ENCODE results near the gene IL5RA. TPM values are rescaled to one million over a fixed set of nuclear protein-coding genes. Genes with fewer than 3 reads are reported as not detected.

The IL5RA gene
- total RNA-seq = not detected in 2 replicates

GRCh38 chr3:3110299-3110630 is at the start of gene IL5RA:
Gene IL5RA (minus strand): TSS chr3:3110374. CDS start chr3:3104984, 5,390 bp downstream.

GRCh38 chr3:3126477-3127431 is 16.6 kb upstream of the IL5RA start, which contains the start of gene TRNT1:
Gene TRNT1 (plus strand): TSS chr3:3126940. CDS start chr3:3129041, 2,101 bp downstream.

Other genes with a start within 250 kb of the IL5RA start
- gene TRNT1, start 16.6 kb upstream of the IL5RA start, total RNA-seq = 8.5 and 16.9 TPM in 2 replicates
- 56.7 and 61.5 TPM in 2 replicates for gene CRBN, start 69.3 kb upstream of the IL5RA start, total RNA-seq